Aorta (tissue), 5 donors: ENCODE data around the gene CTTN. TPM values are rescaled to one million over a fixed set of nuclear protein-coding genes. Genes with fewer than 3 reads are reported as not detected.

Experiments used
- ATAC-seq: fragments of 200-7000 bp; cut with Tn5 transposase; one replicate; pipeline ENCODE4 v1.9.1; 2022; ENCODE audit warnings: moderate library complexity; ENCODE audit not compliant: low FRiP score
- DNase-seq, 2 donors: peaks; one replicate each; pipeline ENCODE4 v3.0.0-alpha.2; 2020
- H3K27ac ChIP-seq, 2 donors: one replicate each; pipeline ENCODE4 v1.5.1; 2013; ENCODE audit warnings: low read length in 2 of 2, mild to moderate bottlenecking in 2 of 2, moderate library complexity in 2 of 2, control low read depth in 1 of 2, inconsistent platforms in 1 of 2, low read depth in 1 of 2
- H3K27me3 ChIP-seq, 2 donors: one replicate each; pipeline ENCODE4 v1.6.1; 2013; ENCODE audit warnings: control low read depth in 1 of 2, low read length in 1 of 2, mild to moderate bottlenecking in 1 of 2, moderate library complexity in 1 of 2; ENCODE audit not compliant: insufficient read depth in 2 of 2, control insufficient read depth in 1 of 2
- H3K36me3 ChIP-seq, 2 donors: one replicate each; pipeline ENCODE4 v1.6.1; 2013; ENCODE audit warnings: control low read depth in 1 of 2, low read length in 1 of 2, mild to moderate bottlenecking in 1 of 2; ENCODE audit not compliant: insufficient read depth in 2 of 2, control insufficient read depth in 1 of 2
- H3K4me1 ChIP-seq, 2 donors: one replicate each; pipeline ENCODE4 v1.6.1; 2013; ENCODE audit warnings: low read length in 2 of 2, control low read depth in 1 of 2, mild to moderate bottlenecking in 1 of 2, moderate library complexity in 1 of 2; ENCODE audit not compliant: insufficient read depth in 2 of 2, control insufficient read depth in 1 of 2
- H3K4me3 ChIP-seq, 2 donors: one replicate each; pipeline ENCODE4 v1.5.1; 2013; ENCODE audit warnings: low read length in 2 of 2, control low read depth in 1 of 2, mild to moderate bottlenecking in 1 of 2
- H3K9me3 ChIP-seq: one replicate; pipeline ENCODE4 v1.6.1; 2013; ENCODE audit warnings: mild to moderate bottlenecking, low read length; ENCODE audit not compliant: control insufficient read depth
- WGBS, 2 donors: extraction: QIAGEN DNeasy Blood & Tissue Kit; methylation state at CpG; one replicate each; pipeline ENCODE4 v1.1.7; 2013; 5-methylcytosine and 5-hydroxymethylcytosine counted together
- intact Hi-C, 2 donors: fragments of 100-400 bp; cut with DNase I; formaldehyde crosslinking; loops; one replicate each; pipeline versions ENCODE4 v1.14.2 to v1.15.0; 2022
- polyA plus RNA-seq, 2 donors: library from polyadenylated mRNA; stranded (reverse); fragments of 200-250 nt; gene quantifications; one replicate each; pipeline ENCODE4 v1.2.3, GENCODE V29; 2013
- total RNA-seq, 2 donors: library from RNA; stranded (reverse); fragmentation: NEBNext Ultra II Directional; extraction: Animal tissue kit (Norgen Biotek cat#: 25700); gene quantifications; one replicate each; pipeline ENCODE4 v1.2.1, GENCODE V29; 2021
- donor health status: healthy with polysubstance abuse.
- donor health status: Bipolar disorder and iron deficiency.
- donor health status: DM: no; HTN: no; CAD: no.
- donor health status: DM: no; HTN: no; CAD: no.
- donor health status: DM: yes; HTN: yes; CAD: no.

The CTTN gene
- total and polyA plus RNA-seq, 4 donors = 67.6 to 355 (median 285) TPM

GRCh38 chr11:70409871-70410270 lies 11.5 kb downstream of the CTTN start:
- H3K4me3 ChIP-seq = no peak overlapping the region
- ATAC-seq = no peak

GRCh38 chr11:70410276-70411205 lies 12.2 kb downstream of the CTTN start:
- no peak overlapping the region for H3K4me3 ChIP-seq
- H3K4me1 ChIP-seq = no peaks in the 10 kb centered on the region
- ATAC-seq (no peak), DNase-seq (no peak)
- intact Hi-C loops = no loop called here
- peaks cover 5 to 31% of the 10 kb centered on the region in 2 donors for H3K36me3 ChIP-seq
- H3K9me3 ChIP-seq = no peaks in the 10 kb centered on the region
- WGBS, 2 donors = 71 to 74% methylated on average over 29 of the region's 29 CpGs
- H3K27me3 ChIP-seq = no peaks in the 10 kb centered on the region
- H3K27ac ChIP-seq = no peak overlapping the region

More at GRCh38 chr11:70409871-70410270, 11.5 kb downstream of the CTTN start:
- Histone ChIP-seq H3K9me3 (no peaks in the 10 kb centered on the region), H3K27ac (no peak overlapping the region), H3K36me3 (peaks cover 3 to 31% of the 10 kb centered on the region in 2 donors), H3K4me1 (no peaks in the 10 kb centered on the region), H3K27me3 (no peaks in the 10 kb centered on the region)
- WGBS, 2 donors = 89 to 90% methylated on average over 7 of the region's 7 CpGs
- intact Hi-C loops = no loop called here
- DNase-seq = no peak

GRCh38 chr11:70411713-70412452 lies 13.6 kb downstream of the CTTN start:
- no peak for DNase-seq
- H3K27me3 ChIP-seq = no peaks in the 10 kb centered on the region
- H3K4me3 ChIP-seq = no peak overlapping the region
- H3K27ac ChIP-seq = no peak overlapping the region
- H3K36me3 ChIP-seq = peaks cover 7 to 34% of the 10 kb centered on the region in 2 donors
- H3K4me1 ChIP-seq = no peaks in the 10 kb centered on the region
- WGBS, 2 donors = 94% methylated on average over 15 of the region's 15 CpGs
- intact Hi-C loops = no loop called here
- no peak for ATAC-seq
- no peaks in the 10 kb centered on the region for H3K9me3 ChIP-seq

- H3K9me3 ChIP-seq = no peaks in the 10 kb centered on the region
- no peak overlapping the region for H3K4me3 ChIP-seq
- no peaks in the 10 kb centered on the region for H3K27me3 ChIP-seq
- H3K4me1 ChIP-seq = no peaks in the 10 kb centered on the region
- DNase-seq (no peak), ATAC-seq (no peak)
- H3K27ac ChIP-seq = no peak overlapping the region
- H3K36me3 ChIP-seq = peaks cover 11 to 30% of the 10 kb centered on the region in 2 donors
- intact Hi-C loops = no loop called here
- 88 to 90% methylated on average over 10 of the region's 10 CpGs for WGBS, 2 donors
These were observed 14.8 kb downstream of the CTTN start for GRCh38 chr11:70413151-70413550.

- H3K36me3 ChIP-seq = peaks cover 11 to 30% of the 10 kb centered on the region in 2 donors
- intact Hi-C loops = no loop called here
- H3K4me1 ChIP-seq = no peaks in the 10 kb centered on the region
- WGBS, 2 donors = 91 to 92% methylated on average over 28 of the region's 28 CpGs
- H3K4me3 ChIP-seq = no peak overlapping the region
- ATAC-seq = no peak
- no peak for DNase-seq
- no peaks in the 10 kb centered on the region for H3K9me3 ChIP-seq
- no peaks in the 10 kb centered on the region for H3K27me3 ChIP-seq
- H3K27ac ChIP-seq = no peak overlapping the region
These were observed 16.2 kb downstream of the CTTN start for GRCh38 chr11:70414341-70415100.

GRCh38 chr11:70415191-70415590 lies 16.9 kb downstream of the CTTN start:
- WGBS, 2 donors = 69 to 78% methylated on average over 10 of the region's 10 CpGs
- intact Hi-C loops = no loop called here
- ATAC-seq (no peak), DNase-seq (no peak)
- Histone ChIP-seq H3K9me3 (no peaks in the 10 kb centered on the region), H3K27me3 (no peaks in the 10 kb centered on the region), H3K4me3 (no peak overlapping the region), H3K36me3 (peaks cover 9 to 31% of the 10 kb centered on the region in 2 donors), H3K27ac (no peak overlapping the region), H3K4me1 (no peaks in the 10 kb centered on the region)

- peaks cover 9 to 28% of the 10 kb centered on the region in 2 donors for H3K36me3 ChIP-seq
- 86 to 88% methylated on average over 25 of the region's 25 CpGs for WGBS, 2 donors
These were observed 17.5 kb downstream of the CTTN start for GRCh38 chr11:70415642-70416395.

GRCh38 chr11:70416881-70417280 lies 18.6 kb downstream of the CTTN start:
- H3K27me3 ChIP-seq = no peaks in the 10 kb centered on the region
- H3K4me3 ChIP-seq = no peak overlapping the region
- intact Hi-C loops = no loop called here
- H3K36me3 ChIP-seq = peaks cover 9 to 25% of the 10 kb centered on the region in 2 donors
- H3K27ac ChIP-seq = no peak overlapping the region
- no peaks in the 10 kb centered on the region for H3K4me1 ChIP-seq
- no peaks in the 10 kb centered on the region for H3K9me3 ChIP-seq
- 94 to 95% methylated on average over 20 of the region's 20 CpGs for WGBS, 2 donors
- no peak for DNase-seq
- no peak for ATAC-seq

More at GRCh38 chr11:70415642-70416395, 17.5 kb downstream of the CTTN start:
- Histone ChIP-seq H3K4me3 (no peak overlapping the region), H3K27me3 (no peaks in the 10 kb centered on the region), H3K27ac (no peak overlapping the region), H3K9me3 (no peaks in the 10 kb centered on the region), H3K4me1 (no peaks in the 10 kb centered on the region)
- no peak for DNase-seq
- ATAC-seq = no peak
- intact Hi-C loops = no loop called here
